GM18861 (cell line): Measurements from ENCODE around the gene R3HDM2.

Experiments used
- ATAC-seq: cut with Tn5 transposase; IDR thresholded peaks from one replicate; pipeline ENCODE4 v1.9.1; 2021; ENCODE audit not compliant: unreplicated experiment

The R3HDM2 gene

DNA sequence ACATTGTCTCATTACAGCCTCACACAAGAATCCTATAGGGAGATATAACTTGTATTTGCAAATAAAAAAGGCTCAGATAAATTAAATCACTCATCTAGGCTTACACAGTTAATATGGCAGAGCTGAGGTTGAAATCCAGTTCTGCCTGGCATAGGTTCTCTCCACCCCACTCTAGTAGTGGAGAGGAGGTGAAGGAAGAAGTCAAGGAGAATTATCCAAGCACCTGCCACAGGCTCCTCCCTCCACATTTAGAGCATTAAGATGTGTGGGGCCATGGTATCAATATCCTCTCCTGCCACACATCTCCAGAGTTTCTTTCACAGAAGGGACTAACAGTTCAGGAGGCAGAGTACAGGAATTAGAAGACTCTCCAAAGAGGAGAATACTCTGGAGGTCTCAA is 157.3 kb downstream of the R3HDM2 start:
- ATAC-seq, result no peak

GRCh38 chr12:57272337-57273151 is 158.3 kb downstream of the R3HDM2 start:
- no peak for ATAC-seq

DNA sequence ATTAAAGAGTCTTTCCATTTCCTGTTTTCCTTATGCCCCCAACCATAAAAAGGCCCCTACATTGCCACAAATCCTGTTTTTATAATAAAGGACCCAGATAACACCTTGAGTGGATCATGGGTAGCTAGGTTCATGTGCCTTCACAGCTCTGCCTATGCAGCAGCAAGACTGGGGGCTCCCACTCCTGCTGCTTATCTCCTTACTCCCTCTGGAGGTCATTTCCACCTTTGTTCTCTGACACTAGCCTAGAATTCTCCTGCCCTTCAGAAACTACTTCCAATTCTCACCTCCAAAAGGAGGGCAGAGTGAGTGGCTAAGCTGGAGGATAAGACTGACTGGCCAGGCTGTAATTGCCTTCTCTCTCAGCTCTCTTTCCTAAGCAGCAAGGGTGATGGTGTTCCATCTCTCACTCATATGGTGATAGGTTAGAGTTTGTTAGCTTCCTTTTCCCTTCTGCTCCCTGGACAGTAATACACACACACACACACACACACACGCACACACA is 159.8 kb downstream of the R3HDM2 start:
- ATAC-seq, result no peak

- ATAC-seq, result no peak
Observed at GRCh38 chr12:57268264-57268663, 162.6 kb downstream of the R3HDM2 start.

GRCh38 chr12:57266681-57267080 is 164.2 kb downstream of the R3HDM2 start:
- no peak for ATAC-seq

GRCh38 chr12:57263096-57263495 is 167.7 kb downstream of the R3HDM2 start:
- ATAC-seq, result no peak

DNA sequence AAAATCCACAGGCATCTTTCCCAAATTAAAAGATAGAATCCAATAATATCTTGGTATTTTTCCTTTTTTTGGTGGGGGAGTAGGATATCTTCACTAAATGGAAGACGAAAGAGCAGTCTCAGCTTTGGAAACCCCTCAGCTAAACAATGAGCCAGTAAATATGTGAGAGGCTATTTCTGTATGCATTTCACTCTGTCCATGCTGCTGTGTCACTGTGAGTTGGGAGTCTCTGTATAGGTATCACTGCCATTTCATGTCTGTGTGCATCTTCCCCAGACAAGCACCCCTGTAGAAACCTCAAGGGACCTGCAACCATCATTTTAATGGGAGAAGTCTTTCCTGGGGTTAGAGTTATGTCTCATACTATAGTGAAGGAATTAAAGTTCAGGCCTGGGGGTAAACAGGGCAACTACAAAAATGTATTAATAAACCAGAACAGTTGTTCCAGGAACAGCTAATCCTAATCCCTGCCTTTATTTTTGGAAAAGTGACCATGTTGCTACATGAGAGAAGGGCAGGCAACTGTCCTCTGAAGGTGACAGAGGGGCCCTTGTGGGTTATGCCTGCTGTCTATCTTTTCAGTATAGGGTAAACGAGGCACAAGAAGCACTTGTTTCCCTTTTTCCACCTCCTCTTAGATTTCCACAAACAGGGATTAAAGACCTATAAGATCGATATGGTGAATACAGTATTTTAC is 168.6 kb downstream of the R3HDM2 start:
- ATAC-seq, result no peak

DNA sequence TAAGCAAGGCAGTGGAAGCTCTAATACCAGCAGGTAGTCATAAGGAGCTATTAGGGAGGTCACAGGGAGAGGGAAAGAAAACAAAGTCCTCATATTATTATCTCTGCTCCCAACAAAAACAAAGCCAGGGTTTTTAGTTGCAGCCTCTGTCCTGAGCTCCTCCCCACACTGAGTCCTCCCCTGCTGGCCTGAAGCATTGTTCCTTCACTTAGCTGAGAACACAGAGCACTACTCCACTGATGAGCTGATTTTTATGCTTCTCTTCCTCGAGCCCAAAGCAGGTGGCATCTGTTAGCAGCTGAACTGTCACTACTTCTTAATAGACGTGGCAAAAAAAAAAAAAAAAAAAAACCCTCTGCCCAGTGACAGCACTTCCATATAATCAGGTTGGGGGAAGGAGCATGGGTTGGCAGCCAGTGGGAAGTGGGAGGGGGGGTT is 169.4 kb downstream of the R3HDM2 start:
- no peak for ATAC-seq

- no peak for ATAC-seq
Observed at GRCh38 chr12:57260366-57260765, 170.5 kb downstream of the R3HDM2 start.

GRCh38 chr12:57258977-57259970 is 171.6 kb downstream of the R3HDM2 start:
- ATAC-seq, result no peak

DNA sequence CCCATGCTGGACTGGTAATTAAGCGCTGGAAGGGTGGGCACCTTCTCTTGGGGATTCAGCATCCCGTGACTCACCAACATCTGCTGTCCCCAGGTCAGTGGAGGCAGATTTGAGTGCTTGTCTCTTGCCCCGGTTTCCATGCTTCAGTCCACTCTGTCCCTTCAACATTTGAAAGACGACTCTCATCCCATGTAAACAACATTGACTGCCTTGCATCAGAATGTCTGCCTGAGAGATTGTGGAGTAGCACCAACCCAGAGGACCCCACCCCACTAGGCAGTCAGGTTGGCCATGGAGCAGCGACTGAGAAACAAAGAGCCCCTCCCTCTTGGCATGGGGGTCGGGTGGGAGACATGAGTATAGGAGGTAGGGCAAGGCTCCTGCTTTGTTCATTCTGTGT is 174.9 kb downstream of the R3HDM2 start:
- no peak for ATAC-seq

DNA sequence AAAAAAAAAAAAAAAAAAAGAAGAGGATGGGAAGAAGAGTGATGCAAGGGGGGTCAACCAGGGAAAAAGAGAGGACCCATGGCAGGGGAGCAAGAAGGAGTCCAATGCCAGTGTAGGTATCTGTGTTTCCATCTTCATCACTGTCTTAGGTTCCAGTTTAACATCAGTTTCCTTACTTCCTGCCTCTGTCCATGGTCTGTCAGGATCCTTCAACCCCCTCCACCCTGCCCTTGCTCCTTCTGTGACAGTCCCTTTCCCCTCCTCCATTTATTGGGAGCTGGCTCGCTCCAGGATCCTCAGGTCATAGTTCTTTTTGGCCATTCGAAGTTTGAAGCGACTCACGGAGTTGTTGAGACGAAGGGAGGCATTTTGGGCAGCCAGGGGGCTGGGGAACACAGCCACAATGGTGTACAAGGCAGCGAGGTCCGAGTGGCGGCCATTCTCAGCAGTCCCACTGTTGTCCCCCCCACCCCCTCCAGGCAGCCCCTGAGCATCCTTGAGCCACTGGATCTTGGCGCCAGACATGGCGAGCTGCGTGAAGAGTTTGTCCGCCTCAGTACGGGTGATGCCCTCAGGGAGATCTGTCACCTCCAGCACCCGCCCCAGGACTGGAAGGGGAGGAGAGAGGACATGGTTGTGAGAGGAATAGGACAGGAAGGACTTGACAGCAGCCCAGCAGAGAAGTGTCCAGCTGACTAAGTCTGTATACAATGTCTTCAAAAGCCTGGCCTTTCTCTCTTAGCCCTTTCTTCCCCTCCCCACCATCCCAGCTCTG is 176.2 kb downstream of the R3HDM2 start:
- ATAC-seq, result no peak

DNA sequence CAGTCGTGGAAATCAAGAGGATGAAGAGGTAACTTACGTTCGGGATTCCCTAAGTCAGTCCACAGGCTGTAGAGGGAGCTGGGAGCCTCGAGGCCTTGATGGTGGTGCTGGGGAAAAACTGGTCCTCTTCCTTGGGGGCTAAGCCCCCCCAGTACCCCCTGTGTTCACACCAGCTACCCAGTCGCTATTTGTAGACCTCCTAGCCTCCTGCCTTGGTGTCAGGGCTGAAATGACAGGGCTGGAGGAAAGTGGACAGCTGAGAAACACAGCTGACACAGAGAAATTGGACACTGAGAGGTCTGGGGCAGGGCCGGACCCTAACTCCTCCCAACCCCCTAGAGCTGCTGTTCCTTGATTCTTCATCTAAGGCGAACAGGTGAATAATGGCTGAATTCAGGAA is 179.9 kb downstream of the R3HDM2 start, which contains the start of gene STAC3:
STAC3 (minus strand) TSS at position 232 of the 400 bp plus-strand sequence. CDS start 1,551 bp downstream, outside the sequence.
- ATAC-seq, result no peak

GRCh38 chr12:57250541-57250940 is 180.3 kb downstream of the R3HDM2 start:
- no peak for ATAC-seq

GRCh38 chr12:57248934-57249742 is 181.7 kb downstream of the R3HDM2 start:
- no peak for ATAC-seq

GRCh38 chr12:57247041-57247440 is 183.8 kb downstream of the R3HDM2 start:
- ATAC-seq, result no peak

- ATAC-seq, result no peak
Observed at GRCh38 chr12:57244312-57244696, 186.5 kb downstream of the R3HDM2 start.

DNA sequence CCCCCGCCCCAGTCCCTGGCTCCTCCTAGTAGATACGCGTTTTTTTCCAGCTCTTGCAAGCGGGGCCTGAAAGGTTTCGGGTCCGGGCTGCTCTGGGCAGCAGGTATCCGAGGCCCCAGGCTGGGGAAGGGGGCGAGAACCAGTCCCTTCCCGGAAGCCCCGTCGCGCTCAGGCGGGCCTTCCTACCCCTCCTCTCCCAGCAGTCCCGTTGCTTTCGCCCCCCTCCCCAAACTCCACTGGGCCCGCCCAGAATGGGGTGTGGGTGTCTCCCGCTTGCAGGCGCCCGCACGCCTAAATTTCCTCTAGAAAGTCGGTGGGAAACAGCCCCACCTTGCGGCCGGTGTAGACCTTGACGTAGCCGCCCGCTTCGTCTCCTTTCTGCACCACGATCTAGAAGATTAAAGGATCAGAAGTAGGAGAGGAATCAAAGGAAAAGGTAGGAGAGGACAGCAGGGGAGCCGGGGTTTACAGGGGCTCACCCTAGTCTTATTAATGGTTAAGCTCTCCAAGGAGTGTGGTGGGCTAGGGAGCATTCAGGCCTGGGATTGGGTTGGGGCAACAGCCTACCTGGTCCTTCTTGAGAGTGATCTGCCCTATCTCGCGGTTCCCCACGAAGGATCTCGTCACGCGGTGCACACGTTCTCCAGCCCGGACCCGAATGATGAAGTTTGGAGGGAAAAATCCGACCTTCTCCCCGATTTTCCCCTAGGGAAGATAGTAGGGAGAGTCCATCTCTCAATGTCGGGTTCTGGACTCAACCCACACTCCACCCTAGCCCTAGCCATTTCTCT is 187.1 kb downstream of the R3HDM2 start:
- ATAC-seq, result no peak
